Type B pancreatic cell (in vitro differentiated cells): Measurements from ENCODE around the gene NR6A1. TPM values are rescaled to one million over a fixed set of nuclear protein-coding genes. Genes with fewer than 3 reads are reported as not detected.

ENCODE experiments used
- DNase-seq: peaks from one replicate; pipeline ENCODE4 v3.0.0; 2021; ENCODE audit warnings: mixed read lengths; ENCODE audit not compliant: unreplicated experiment; ENCODE audit errors: extremely low spot score
- H3K27ac Mint-ChIP-seq: 2 replicates; pipeline ENCODE4 v1.8.0; 2021; ENCODE audit warnings: mild to moderate bottlenecking, mixed read lengths
- H3K27me3 Mint-ChIP-seq: 2 replicates; pipeline ENCODE4 v1.8.0; 2021; ENCODE audit warnings: mixed read lengths
- H3K36me3 Mint-ChIP-seq: 2 replicates; pipeline ENCODE4 v1.8.0; 2021; ENCODE audit warnings: mixed read lengths
- H3K4me1 Mint-ChIP-seq: one replicate; pipeline ENCODE4 v1.8.0; 2021; ENCODE audit warnings: mixed read lengths; ENCODE audit not compliant: unreplicated experiment
- H3K4me3 Mint-ChIP-seq: 2 replicates; pipeline ENCODE4 v1.8.0; 2021; ENCODE audit warnings: mild to moderate bottlenecking, mixed read lengths
- H3K9me3 Mint-ChIP-seq: 2 replicates; pipeline ENCODE4 v1.8.0; 2021; ENCODE audit warnings: mixed read lengths
- CTCF ChIP-seq: fragments of 200-600 bp; sonication (generic); conservative IDR thresholded peaks from 2 replicates; pipeline ENCODE4 v1.5.0; 2021; ENCODE audit warnings: antibody characterized with exemption, mild to moderate bottlenecking
- total RNA-seq: library from RNA; stranded (reverse); gene quantifications from 2 replicates; pipeline ENCODE4 v1.2.1, GENCODE V29; 2021; ENCODE audit warnings: low replicate concordance

NR6A1 gene
- total RNA-seq, 1 donor from 2014 or later = 10.0 TPM

GRCh38 chr9:124576751-124577150 lies 194.4 kb downstream of the NR6A1 start:
- peaks cover 12% of the 10 kb centered on the region for H3K4me1 Mint-ChIP-seq
- TF ChIP-seq CTCF = no peak
- H3K36me3 Mint-ChIP-seq = peaks cover 3% of the 10 kb centered on the region
- no peaks in the 10 kb centered on the region for H3K27me3 Mint-ChIP-seq
- no peak overlapping the region for H3K4me3 Mint-ChIP-seq
- H3K9me3 Mint-ChIP-seq = no peaks in the 10 kb centered on the region
- DNase-seq = no peak
- no peak overlapping the region for H3K27ac Mint-ChIP-seq

GRCh38 chr9:124574534-124575375 lies 196.4 kb downstream of the NR6A1 start:
- no peaks in the 10 kb centered on the region for H3K36me3 Mint-ChIP-seq
- no peak overlapping the region for H3K4me3 Mint-ChIP-seq
- no peak for TF ChIP-seq CTCF
- no peaks in the 10 kb centered on the region for H3K27me3 Mint-ChIP-seq
- no peak overlapping the region for H3K27ac Mint-ChIP-seq
- DNase-seq = no peak
- peaks cover 28% of the 10 kb centered on the region for H3K4me1 Mint-ChIP-seq
- H3K9me3 Mint-ChIP-seq = no peaks in the 10 kb centered on the region

- no peak overlapping the region for H3K4me3 Mint-ChIP-seq
- no peaks in the 10 kb centered on the region for H3K27me3 Mint-ChIP-seq
- H3K27ac Mint-ChIP-seq = peak overlapping the region; percentile 1
- peaks cover 8% of the 10 kb centered on the region for H3K9me3 Mint-ChIP-seq
- no peaks in the 10 kb centered on the region for H3K36me3 Mint-ChIP-seq
- H3K4me1 Mint-ChIP-seq = peaks cover 47% of the 10 kb centered on the region
- TF ChIP-seq CTCF = no peak
- DNase-seq = no peak
These were observed 200.0 kb downstream of the NR6A1 start for GRCh38 chr9:124570942-124571666.

GRCh38 chr9:124569942-124570341 lies 201.2 kb downstream of the NR6A1 start:
- no peak for DNase-seq
- Mint-ChIP-seq H3K4me1 (peaks cover 47% of the 10 kb centered on the region), H3K36me3 (peaks cover 3% of the 10 kb centered on the region), H3K4me3 (no peak overlapping the region), H3K27ac (peak overlapping the region; percentile 64), H3K9me3 (peaks cover 8% of the 10 kb centered on the region), H3K27me3 (no peaks in the 10 kb centered on the region)
- no peak for TF ChIP-seq CTCF

GRCh38 chr9:124567362-124567761 lies 203.7 kb downstream of the NR6A1 start:
- H3K9me3 Mint-ChIP-seq = peaks cover 8% of the 10 kb centered on the region
- H3K4me1 Mint-ChIP-seq = peaks cover 44% of the 10 kb centered on the region
- no peaks in the 10 kb centered on the region for H3K27me3 Mint-ChIP-seq
- no peak for TF ChIP-seq CTCF
- H3K36me3 Mint-ChIP-seq = peaks cover 3% of the 10 kb centered on the region
- no peak overlapping the region for H3K27ac Mint-ChIP-seq
- no peak overlapping the region for H3K4me3 Mint-ChIP-seq
- no peak for DNase-seq
